Spinal cord (tissue), 10 donors: ENCODE data around the gene AKAP13. TPM values are rescaled to one million over a fixed set of nuclear protein-coding genes. Genes with fewer than 3 reads are reported as not detected.
A peak's percentile ranks its signal among the peaks of the same experiment; 100 is the strongest.

Experiments used
- DNase-seq, 6 donors: peaks; one replicate each; pipeline versions ENCODE4 v3.0.0 to v3.0.0-alpha.2; 2013 to 2015; ENCODE audit warnings: low spot score in 6 of 6, low read depth in 4 of 6
- H3K27ac ChIP-seq: one replicate; pipeline ENCODE4 v1.5.1; 2013; ENCODE audit warnings: low read depth, low read length, control low read depth
- H3K27me3 ChIP-seq: one replicate; pipeline ENCODE4 v1.6.1; 2013; ENCODE audit warnings: low read length; ENCODE audit not compliant: control insufficient read depth, insufficient read depth
- H3K36me3 ChIP-seq: one replicate; pipeline ENCODE4 v1.6.1; 2013; ENCODE audit warnings: low read length; ENCODE audit not compliant: control insufficient read depth, insufficient read depth
- H3K4me1 ChIP-seq: one replicate; pipeline ENCODE4 v1.6.1; 2013; ENCODE audit warnings: low read length; ENCODE audit not compliant: control insufficient read depth, insufficient read depth
- H3K4me3 ChIP-seq: one replicate; pipeline ENCODE4 v1.5.1; 2013; ENCODE audit warnings: low read depth, low read length, control low read depth
- H3K9me3 ChIP-seq: one replicate; pipeline ENCODE4 v1.6.1; 2013; ENCODE audit warnings: low read length; ENCODE audit not compliant: control insufficient read depth, insufficient read depth
- WGBS: methylation state at CpG from one replicate; pipeline ENCODE4 v1.1.5; 2013; ENCODE audit warnings: missing lambda C conversion rate; ENCODE audit not compliant: insufficient coverage; 5-methylcytosine and 5-hydroxymethylcytosine counted together
- polyA plus RNA-seq, 2 donors: library from polyadenylated mRNA; unstranded; fragments of 120-200 nt; gene quantifications; one replicate each; pipeline ENCODE4 v1.2.1, GENCODE V29; 2013; ENCODE audit not compliant: insufficient read length in 2 of 2
- total RNA-seq, 2 donors: library from RNA; depleted of rRNA in 1 of 2; stranded (reverse); fragments of 120-200 nt in 1 of 2; fragments of >200 nt in 1 of 2; gene quantifications; one replicate each; pipeline versions ENCODE4 v1.2.3 to v1.2.4, GENCODE V29; 2013 to 2014
- donor health status: healthy.

The AKAP13 gene
- total and polyA plus RNA-seq, 4 donors = 52.5 to 114 (median 89.2) TPM

DNA sequence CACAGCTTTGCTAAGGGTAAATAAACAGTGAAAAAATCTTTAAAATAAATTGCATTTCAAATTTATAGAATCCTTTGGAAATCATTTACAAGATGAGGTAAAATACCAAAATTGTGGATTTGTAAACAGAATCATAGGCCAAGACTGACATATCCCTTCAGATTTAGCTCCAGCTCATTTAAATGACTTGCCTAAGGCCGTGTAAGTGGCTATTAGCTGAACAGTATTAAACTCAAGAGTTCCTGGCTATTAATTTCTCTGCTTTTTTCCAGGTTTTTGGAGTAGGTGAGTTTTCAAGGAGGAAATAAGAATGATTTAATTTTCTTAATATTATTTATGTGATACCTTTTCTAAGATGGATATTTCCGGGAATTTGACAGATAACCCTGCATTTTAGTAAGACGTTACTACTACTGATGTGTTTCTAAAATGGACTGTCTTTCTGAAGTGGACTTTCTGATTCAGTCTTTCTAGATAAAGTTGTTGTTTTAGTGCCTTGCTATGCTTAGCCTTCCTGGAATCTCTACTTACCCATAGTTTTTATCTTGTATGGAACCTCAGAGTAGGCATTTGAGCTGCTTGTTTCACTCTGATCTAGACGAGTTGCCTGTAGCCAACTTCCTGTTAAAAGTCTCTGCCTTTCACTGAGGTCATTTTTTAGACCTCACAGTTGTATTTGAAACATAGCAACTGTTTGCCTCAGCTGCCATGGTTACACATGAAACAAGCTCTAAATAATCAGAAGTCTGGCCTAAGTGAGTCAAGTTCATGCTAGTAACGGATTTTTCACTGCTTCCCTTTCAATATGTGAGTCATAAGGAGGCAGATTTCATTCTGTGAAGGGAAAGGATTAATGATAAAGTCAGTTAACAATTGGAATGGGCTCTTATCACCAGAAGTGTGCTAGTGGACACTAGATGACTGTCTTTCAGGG lies 287.4 kb downstream of the AKAP13 start:
- peaks cover 4% of the 10 kb centered on the region for H3K36me3 ChIP-seq
- peak in 2 of 6 donors; percentile 35 to 68 for DNase-seq
- no peaks in the 10 kb centered on the region for H3K4me1 ChIP-seq
- WGBS = 0% methylated on average over 1 of the region's 5 CpGs
- H3K4me3 ChIP-seq = no peak overlapping the region
- H3K27me3 ChIP-seq = no peaks in the 10 kb centered on the region
- H3K9me3 ChIP-seq = no peaks in the 10 kb centered on the region
- peak overlapping the region; percentile 72 for H3K27ac ChIP-seq

DNA sequence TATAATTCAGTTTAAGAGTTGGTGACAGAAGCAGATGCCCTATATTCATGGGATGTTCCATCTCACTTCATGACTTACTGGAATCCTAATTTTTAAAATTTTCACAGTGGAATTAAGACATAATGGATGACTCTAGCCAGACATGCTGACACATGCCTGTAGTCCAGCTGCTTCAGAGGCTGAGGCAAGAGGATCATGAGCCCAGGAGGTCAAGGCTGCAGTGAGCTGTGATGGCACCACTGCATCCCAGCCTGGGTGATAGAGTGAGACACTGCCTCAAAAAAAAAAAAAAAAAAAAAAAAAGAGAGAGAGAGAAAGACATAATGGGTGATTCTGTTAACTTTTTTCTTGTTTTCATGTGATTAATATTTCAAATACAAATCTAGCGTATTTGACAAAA lies 290.8 kb downstream of the AKAP13 start:
- H3K36me3 ChIP-seq = peaks cover 3% of the 10 kb centered on the region
- H3K4me3 ChIP-seq = no peak overlapping the region
- no peaks in the 10 kb centered on the region for H3K9me3 ChIP-seq
- no peak overlapping the region for H3K27ac ChIP-seq
- no peak for DNase-seq
- H3K4me1 ChIP-seq = no peaks in the 10 kb centered on the region
- WGBS = no CpG with 5 or more reads among the region's 1 CpG
- no peaks in the 10 kb centered on the region for H3K27me3 ChIP-seq

DNA sequence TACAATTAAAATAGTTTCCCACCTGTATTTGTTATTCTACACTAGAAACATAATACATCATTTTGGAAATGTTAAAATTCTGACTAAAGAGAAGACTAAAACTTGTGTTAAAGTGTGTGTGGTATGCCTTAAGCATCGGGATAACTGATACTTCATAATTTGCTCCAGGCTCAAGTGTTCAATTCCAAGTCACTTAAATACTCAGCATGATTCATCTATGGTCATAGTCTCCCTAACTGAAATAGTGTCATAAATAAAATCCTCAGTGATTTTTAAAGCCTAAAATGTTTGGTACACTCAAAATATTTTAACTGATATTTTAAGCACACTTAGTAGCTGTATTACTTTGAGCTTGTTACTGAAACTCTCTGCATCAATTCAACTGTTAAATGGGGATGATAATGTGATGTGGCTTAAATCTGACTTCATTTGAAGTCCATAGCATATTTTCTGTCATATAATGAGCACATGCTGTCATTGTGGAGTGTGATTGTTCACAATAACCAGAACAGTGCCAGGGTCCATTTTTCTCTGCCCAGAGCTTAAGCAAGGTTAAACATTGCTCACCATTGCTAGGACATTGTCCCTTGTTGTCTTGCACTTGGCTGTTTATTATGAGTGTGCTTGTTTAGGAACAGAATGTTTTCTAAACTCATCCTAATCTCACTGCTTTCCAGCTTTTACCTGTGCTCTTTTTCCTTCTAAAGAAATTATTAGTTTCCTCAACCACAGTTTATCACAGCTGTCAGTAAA lies 292.1 kb downstream of the AKAP13 start:
- Histone ChIP-seq H3K27me3 (no peaks in the 10 kb centered on the region), H3K27ac (no peak overlapping the region), H3K36me3 (peaks cover 4% of the 10 kb centered on the region), H3K9me3 (no peaks in the 10 kb centered on the region), H3K4me3 (no peak overlapping the region), H3K4me1 (no peaks in the 10 kb centered on the region)
- no CpG with 5 or more reads among the region's 1 CpG for WGBS
- DNase-seq = no peak

DNA sequence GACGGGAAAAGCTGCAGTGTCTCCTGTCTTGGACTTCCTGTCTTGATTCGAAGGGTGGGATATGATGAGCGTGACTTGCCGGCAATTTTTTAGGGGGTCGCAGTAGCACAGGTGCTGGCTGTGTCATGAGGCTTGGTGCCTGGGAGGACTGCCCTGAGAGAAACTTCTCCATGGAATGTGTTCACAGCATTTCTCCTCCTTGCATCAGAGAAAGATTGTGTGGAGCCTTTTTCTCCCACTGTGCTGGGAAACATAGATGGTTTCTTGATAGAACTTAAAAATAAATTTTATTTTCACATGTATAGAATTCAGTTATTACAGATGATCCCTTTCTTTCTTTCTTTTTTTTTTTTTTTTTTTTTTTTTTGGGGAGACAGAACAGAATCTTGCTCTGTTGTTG lies 292.9 kb downstream of the AKAP13 start:
- Histone ChIP-seq H3K4me1 (no peaks in the 10 kb centered on the region), H3K27ac (no peak overlapping the region), H3K36me3 (peaks cover 6% of the 10 kb centered on the region), H3K9me3 (no peaks in the 10 kb centered on the region), H3K4me3 (no peak overlapping the region), H3K27me3 (no peaks in the 10 kb centered on the region)
- no peak for DNase-seq
- 97% methylated on average over 5 of the region's 5 CpGs for WGBS

DNA sequence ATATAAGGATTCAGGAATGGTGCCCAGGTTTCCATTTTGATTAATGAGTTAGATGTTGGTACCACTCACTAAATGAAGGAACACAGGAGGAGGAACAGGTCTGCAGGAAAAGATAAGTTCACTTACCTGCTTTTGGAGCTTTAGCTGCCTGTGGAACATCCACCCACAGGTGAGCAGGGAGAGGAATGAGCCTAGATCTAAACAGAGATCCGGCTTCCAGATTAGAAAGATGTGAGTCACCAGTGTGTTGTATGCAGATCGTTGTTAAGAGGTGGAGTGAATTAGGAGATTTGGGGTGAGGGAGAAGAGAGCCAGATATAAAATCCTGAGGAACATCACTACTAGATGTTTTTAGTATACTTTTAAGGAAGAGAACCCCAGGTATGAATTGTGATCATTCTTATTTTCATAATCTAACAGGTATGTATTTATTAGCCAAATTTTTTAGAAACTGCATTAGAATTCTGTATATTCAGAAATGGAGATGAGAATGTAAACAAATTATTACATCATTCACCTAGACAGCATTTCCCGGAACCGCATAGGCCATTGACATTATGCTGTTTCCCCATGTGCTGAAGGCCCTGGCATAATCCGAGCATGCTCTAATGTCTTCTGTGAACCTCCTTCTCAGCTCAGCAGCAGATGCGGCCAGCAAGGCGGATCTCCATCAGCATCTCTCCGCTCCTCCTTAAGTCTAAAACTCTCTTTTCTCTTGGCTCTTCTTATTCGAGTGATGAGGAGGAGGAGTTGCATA lies 296.1 kb downstream of the AKAP13 start:
- Histone ChIP-seq H3K27ac (no peak overlapping the region), H3K27me3 (no peaks in the 10 kb centered on the region), H3K4me1 (no peaks in the 10 kb centered on the region), H3K4me3 (no peak overlapping the region), H3K36me3 (peaks cover 6% of the 10 kb centered on the region), H3K9me3 (no peaks in the 10 kb centered on the region)
- 89% methylated on average over 5 of the region's 9 CpGs for WGBS
- DNase-seq = no peak

DNA sequence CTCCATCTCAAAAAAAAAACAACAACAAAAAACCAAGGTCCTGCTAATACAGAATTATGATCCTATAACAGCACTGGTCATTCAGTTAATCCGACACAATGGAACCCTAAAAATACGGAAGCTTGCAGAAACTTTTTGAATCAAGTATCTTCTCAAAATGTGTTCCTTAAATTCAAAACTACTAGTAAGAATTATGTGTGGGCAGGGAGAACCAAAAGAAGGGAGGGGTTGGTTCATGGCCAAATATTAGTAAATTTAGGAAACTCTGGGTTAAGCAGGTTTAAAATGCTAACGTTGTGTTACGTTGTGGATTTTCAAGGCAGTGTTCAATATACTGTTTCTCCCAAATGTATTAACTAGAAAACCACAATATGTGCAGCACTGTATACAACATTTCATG lies 298.8 kb downstream of the AKAP13 start:
- no peak for DNase-seq
- Histone ChIP-seq H3K4me1 (no peaks in the 10 kb centered on the region), H3K27ac (no peak overlapping the region), H3K36me3 (peaks cover 9% of the 10 kb centered on the region), H3K4me3 (no peak overlapping the region), H3K27me3 (no peaks in the 10 kb centered on the region), H3K9me3 (no peaks in the 10 kb centered on the region)
- 100% methylated on average over 1 of the region's 4 CpGs for WGBS

DNA sequence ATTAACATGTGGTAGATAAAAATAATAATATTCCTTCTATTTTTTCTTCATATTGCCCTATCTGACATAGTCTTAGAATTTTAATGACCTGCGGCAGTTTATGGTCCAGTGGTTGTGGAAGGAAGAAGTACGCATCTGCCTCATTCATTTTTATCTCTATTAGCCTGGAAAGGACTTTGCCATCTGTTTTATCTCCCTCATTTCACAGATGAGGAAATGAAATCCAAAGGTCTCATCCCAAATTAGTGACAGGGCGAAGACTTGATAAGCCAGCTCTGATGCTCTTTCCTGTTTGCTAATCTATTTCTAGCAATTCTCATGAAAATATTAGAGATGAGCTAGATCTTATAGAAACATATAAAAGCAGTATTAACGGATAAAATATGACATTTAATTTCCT lies 301.0 kb downstream of the AKAP13 start:
- H3K27ac ChIP-seq = no peak overlapping the region
- DNase-seq = peak in 1 of 6 donors; percentile 42
- no peaks in the 10 kb centered on the region for H3K27me3 ChIP-seq
- H3K4me3 ChIP-seq = no peak overlapping the region
- H3K4me1 ChIP-seq = no peaks in the 10 kb centered on the region
- H3K36me3 ChIP-seq = peaks cover 16% of the 10 kb centered on the region
- WGBS = no CpG with 5 or more reads among the region's 4 CpGs
- H3K9me3 ChIP-seq = no peaks in the 10 kb centered on the region

DNA sequence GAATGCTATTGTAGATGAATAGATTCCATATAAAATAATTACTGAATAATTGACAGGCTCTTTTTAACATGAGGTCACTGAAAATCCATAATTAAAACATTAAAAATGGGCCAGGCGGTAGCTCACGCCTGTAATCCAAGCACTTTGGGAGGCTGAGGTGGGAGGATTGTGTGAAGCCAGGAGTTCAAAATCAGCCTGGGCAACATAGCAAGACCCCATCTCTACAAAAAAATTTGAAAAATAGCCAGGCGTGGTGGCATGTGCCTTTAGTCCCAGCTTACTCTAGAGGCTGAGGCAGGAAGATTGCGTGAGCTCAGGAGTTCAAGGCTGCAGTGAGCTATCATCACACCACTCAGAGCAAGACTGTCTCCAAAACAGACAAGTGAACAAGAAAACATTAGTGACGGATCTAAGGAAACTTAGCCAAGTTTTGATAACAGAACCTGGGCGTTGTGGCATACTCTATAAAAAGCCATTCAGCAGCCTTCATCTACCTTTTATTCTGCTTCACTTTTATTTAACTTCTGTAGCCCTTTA lies 303.8 kb downstream of the AKAP13 start:
- Histone ChIP-seq H3K4me1 (no peaks in the 10 kb centered on the region), H3K9me3 (no peaks in the 10 kb centered on the region), H3K4me3 (no peak overlapping the region), H3K27me3 (no peaks in the 10 kb centered on the region), H3K36me3 (peaks cover 13% of the 10 kb centered on the region), H3K27ac (no peak overlapping the region)
- 92% methylated on average over 3 of the region's 6 CpGs for WGBS
- DNase-seq = no peak

DNA sequence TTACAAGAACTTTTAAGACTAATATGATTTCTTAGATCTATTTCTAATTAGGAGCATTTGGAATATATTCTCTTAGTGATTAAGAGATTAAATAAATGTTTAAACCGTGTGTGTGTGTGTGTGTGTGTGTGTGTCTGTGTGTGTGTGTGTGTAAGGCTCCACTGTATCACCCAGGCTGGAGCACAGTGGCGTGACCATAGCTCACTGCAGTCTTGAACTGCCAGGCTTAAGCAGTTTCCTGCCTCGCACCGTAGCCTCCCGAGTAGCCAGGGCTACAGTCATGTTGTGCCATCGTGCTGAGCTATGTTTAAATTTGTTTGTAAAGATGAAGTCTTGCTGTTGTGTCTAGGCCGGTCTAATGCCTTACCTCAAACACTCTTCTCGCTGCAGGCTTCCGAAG lies 305.0 kb downstream of the AKAP13 start:
- DNase-seq = no peak
- no peaks in the 10 kb centered on the region for H3K27me3 ChIP-seq
- peaks cover 13% of the 10 kb centered on the region for H3K36me3 ChIP-seq
- H3K27ac ChIP-seq = no peak overlapping the region
- peaks cover 3% of the 10 kb centered on the region for H3K4me1 ChIP-seq
- no peaks in the 10 kb centered on the region for H3K9me3 ChIP-seq
- 90% methylated on average over 3 of the region's 9 CpGs for WGBS
- no peak overlapping the region for H3K4me3 ChIP-seq
